GM19023 (cell line): Measurements from ENCODE around the gene ASIC4.
A peak's percentile ranks its signal among the peaks of the same experiment; 100 is the strongest.

Source experiments
- ATAC-seq: cut with Tn5 transposase; IDR thresholded peaks from one replicate; pipeline ENCODE4 v1.9.1; 2021; ENCODE audit warnings: mild to moderate bottlenecking, moderate library complexity; ENCODE audit not compliant: unreplicated experiment

Gene ASIC4

GRCh38 chr2:219531639-219532377 is 17.5 kb downstream of the ASIC4 start:
- ATAC-seq = no peak

- ATAC-seq = no peak
Measured at GRCh38 chr2:219532378-219532649, 18.0 kb downstream of the ASIC4 start.

DNA sequence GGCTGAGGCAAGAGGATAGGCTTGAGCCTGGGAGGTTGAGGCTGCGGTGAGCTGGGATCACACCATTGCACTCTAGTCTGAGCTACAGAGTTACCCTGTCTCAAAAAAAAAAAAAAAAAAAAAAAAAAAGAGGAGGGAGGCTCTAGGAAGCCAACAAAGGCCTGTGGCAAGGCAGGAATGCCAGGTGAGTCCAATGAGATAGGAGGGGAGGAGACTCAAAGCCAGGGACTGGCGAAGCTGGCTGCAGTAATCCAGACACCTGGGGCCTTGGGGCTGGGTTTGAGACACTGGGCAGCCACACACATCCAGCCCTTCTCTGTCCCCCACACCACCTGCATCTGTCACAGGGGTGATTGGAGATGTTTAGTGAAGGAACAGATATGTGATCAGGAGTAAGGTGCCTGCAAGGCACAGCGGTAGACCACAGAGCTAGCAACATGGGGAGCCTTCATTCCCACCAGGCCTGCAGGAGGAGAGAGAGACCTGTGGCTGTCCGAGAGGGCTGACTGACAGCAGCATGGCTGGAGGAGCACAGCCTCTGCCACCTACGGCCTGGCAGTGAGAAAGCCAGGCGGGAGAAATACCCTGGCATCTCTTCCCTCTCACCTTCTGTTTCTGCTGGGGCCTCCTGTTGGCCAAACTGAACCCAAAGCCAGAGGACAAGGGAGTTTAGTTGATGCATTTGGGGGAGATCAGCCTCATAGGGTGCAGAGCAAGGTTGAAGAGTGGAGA is 19.8 kb downstream of the ASIC4 start:
- ATAC-seq = no peak

DNA sequence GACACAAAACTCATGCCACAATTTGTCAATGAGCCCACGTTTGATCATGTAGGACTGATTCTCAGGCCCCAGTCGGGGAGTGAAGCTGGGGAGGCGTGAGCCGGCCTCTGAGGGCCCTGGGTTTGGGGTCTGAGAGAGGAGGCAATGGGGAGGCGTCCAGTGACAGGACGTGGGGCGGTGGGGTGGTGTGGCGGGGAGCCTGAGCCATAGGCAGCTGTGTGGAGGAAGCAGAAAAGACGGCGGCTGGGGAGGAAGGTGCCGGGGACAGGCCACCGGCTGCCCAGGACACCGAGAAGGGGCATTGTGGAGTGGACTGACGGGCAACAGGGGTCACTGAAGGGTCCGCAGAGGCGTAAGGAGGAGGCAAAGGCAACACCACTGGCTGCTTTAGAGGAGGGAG is 22.1 kb downstream of the ASIC4 start:
- no peak for ATAC-seq

DNA sequence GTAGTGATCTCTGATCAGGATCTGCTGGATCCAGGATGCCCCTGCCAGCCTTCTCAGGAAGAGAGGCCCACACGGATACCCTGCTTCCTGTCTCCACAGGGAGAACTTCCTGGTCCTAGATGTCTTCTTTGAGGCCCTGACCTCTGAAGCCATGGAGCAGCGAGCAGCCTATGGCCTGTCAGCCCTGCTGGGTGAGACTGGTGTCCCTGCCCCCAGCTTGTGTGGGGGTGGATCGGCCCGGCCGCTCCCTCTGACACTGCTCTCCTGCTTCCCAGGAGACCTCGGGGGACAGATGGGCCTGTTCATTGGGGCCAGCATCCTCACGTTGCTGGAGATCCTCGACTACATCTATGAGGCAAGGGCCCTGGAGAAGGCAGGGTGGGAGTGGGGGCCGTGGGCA is 22.7 kb downstream of the ASIC4 start:
- no peak for ATAC-seq

GRCh38 chr2:219537657-219538488 is 23.6 kb downstream of the ASIC4 start:
- ATAC-seq = no peak

- no peak for ATAC-seq
Measured at GRCh38 chr2:219538504-219538951, 24.2 kb downstream of the ASIC4 start.

- ATAC-seq = no peak
Measured at GRCh38 chr2:219538956-219539788, 24.9 kb downstream of the ASIC4 start.

- no peak for ATAC-seq
Measured at GRCh38 chr2:219539926-219540678, 25.8 kb downstream of the ASIC4 start.

DNA sequence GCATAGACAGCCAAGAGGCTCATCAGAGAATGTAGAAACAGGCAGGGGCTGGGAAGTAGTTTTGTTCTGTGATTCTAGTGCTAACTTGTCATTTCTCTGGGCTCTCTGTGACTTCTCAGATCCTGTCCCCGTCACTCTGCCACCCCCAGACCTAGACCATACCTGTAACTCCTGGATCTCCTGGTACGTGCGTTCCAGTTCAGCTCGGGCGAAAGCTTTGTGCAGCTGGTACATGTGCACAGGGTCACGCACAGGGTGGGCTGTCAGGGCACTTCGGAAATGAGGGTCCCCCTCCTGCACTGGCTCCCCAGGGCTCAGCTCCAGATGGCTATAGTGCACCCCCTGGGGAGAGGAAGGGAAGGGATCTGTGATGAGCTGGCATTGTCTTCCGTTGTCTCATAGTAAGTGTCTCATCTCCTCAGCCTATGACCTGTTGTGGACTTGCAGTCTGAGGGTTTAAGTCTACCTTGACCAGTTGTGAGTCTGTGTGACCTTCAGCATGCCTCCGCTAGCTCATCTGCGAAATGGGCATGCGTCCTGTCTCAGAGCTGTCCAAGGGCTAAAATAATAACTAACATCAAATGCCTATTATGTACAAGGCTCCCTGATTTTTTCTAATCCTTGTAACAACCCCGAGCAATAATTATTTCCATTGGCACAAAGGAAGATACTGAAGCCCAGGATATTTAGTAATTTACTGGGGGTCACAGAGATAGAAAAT is 26.7 kb downstream of the ASIC4 start:
- no peak for ATAC-seq

DNA sequence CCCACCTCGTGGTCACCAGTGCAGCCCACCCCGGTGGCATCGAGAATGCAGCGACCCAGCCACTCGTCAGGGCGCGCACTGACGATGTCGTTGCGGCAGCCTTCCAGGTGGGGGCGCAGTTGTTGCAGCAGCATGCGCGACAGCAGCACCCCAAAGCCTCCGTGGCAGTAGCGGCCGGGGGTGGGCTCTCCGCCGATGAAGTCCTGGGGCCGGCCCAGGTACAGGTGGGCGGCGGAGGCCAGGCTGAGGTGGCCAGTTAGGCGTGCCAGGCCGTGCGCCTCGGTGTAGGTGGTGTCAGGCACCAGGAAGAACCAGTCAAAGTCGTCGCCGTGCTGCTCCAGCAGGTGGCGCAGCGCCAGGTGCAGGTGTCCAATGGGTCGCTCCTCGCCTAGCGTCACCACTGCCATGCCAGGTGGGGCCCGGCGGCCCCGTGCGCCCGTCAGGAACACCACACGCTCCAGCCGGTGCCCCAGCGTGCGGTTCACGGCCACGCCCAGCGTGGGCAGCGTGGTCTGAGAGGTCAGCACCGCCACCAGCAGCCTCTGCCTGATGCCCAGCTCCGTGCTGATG is 27.4 kb downstream of the ASIC4 start:
- ATAC-seq = peak; percentile 40

DNA sequence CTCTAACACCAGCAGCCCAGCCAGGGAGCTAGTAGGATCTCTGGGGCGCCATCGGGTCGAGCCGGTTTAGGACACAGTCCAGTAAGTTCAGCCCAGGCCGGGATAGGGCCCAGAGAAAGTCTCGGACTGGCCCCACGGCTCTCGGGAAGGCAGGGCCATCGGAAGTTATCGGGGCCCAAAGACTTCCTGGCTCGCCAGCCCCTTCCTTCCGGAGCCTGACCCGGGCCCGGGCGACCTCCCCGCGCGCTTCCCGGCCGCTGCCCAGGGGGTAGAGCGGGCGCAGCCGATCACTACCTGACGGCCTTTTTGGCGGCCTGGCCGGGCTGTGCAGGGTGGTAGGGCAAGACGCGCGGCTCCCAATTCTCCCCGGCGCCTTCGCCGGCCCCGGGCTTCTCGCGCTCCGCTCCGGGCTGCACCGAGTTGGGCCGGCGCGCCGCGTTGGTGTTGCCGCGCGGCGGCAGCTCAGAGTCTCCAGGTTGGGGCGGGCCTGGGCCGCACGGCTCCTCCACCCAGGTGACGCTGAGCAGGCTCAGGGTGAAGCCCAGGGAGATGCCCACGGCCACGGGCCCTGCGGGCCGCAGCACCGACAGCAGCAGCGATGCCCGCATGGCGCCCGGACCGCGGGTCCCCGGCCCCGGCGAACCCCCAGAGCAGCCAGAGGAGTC is 28.8 kb downstream of the ASIC4 start:
- peak; percentile 39 for ATAC-seq

DNA sequence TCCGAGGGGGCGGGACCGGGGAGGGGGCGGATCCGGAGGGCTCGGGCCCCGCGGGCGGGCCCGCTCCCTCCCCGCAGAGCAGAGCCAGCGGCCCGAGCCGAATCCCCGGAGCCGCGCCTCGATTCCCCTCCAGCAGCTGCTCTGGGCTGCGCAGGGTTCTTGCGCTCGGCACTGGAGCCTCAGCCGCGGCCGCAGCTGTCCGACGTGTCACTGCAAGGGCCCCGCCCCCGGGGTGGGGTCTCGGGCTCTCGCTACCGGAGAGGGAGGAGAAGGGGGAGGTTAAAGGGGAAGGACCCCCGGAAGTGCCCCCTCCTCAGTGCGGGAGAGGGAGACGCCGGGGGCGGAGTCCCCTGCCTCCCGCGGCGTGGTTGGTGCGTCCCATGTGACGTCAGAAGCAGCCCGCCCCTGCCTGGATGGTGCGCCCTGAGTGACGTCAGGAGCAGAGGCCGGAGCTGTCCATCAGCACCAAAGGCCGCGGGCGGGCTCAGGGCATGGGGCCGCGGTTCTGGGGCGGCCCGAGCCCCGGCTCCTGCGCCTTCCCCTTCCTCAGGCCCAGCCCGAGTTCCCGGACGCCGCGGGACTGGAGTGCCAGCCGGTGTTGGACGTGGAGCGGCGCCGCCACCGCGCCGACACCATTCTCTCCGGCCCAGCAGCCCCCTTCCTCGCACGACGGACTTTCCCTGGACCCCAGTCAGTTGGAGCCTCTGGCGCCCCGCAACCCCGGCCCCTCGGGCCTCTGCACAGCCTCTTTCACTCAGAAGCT is 29.5 kb downstream of the ASIC4 start, which contains the start of the genes CHPF and TMEM198:
Gene CHPF, minus strand, starts transcription at position 214 of the 763 bp plus-strand sequence. CDS start 271 bp downstream, outside the sequence.
Gene TMEM198, plus strand, starts transcription at position 433 of the 763 bp plus-strand sequence. CDS start 700 bp downstream, outside the sequence.
- ATAC-seq = peak; percentile 78

GRCh38 chr2:219544567-219544966 is 30.3 kb downstream of the ASIC4 start:
- ATAC-seq = no peak

- ATAC-seq = no peak
Measured at GRCh38 chr2:219545295-219545942, 31.1 kb downstream of the ASIC4 start.

GRCh38 chr2:219545943-219546352 is 31.7 kb downstream of the ASIC4 start:
- no peak for ATAC-seq

GRCh38 chr2:219547621-219548020 is 33.3 kb downstream of the ASIC4 start:
- ATAC-seq = no peak
